WERI-Rb-1 (cell line): ENCODE data around the gene BLACAT1.

Experiments used
- DNase-seq: peaks from one replicate; pipeline ENCODE4 v3.0.0-alpha.2; 2020
- H3K27ac ChIP-seq: fragments of 250-450 bp; sonication (Bioruptor Pico); 2 replicates; pipeline ENCODE4 v1.5.1; 2020; ENCODE audit warnings: mild to moderate bottlenecking, moderate library complexity
- H3K27me3 ChIP-seq: fragments of 250-450 bp; sonication (Bioruptor Pico); 2 replicates; pipeline ENCODE4 v1.5.1; 2021; ENCODE audit warnings: mild to moderate bottlenecking, low read depth, moderate library complexity; ENCODE audit not compliant: insufficient read depth, severe bottlenecking
- H3K36me3 ChIP-seq: fragments of 250-450 bp; sonication (Bioruptor Pico); 2 replicates; pipeline ENCODE4 v1.5.1; 2020; ENCODE audit warnings: mild to moderate bottlenecking, moderate library complexity
- H3K4me3 ChIP-seq: 2 replicates; pipeline ENCODE4 v1.5.1; 2011; ENCODE audit warnings: low read depth, mild to moderate bottlenecking, control low read depth, low read length
- H3K9me3 ChIP-seq: fragments of 250-450 bp; sonication (Bioruptor Pico); 2 replicates; pipeline ENCODE4 v1.5.1; 2021; ENCODE audit warnings: mild to moderate bottlenecking, moderate library complexity; ENCODE audit not compliant: severe bottlenecking
- CTCF ChIP-seq: IDR thresholded peaks from 2 replicates; pipeline ENCODE4 v1.5.1; 2011; ENCODE audit warnings: low read depth, mild to moderate bottlenecking, control low read depth, inconsistent platforms, low read length

BLACAT1 gene

GRCh38 chr1:205494115-205494514 is 38.3 kb upstream of the BLACAT1 start:
- Histone ChIP-seq H3K9me3 (no peaks in the 10 kb centered on the region), H3K27ac (no peak overlapping the region), H3K27me3 (no peaks in the 10 kb centered on the region), H3K4me3 (no peak overlapping the region), H3K36me3 (no peaks in the 10 kb centered on the region)
- TF ChIP-seq CTCF: peak; percentile 47
- DNase-seq: no peak

- no peaks in the 10 kb centered on the region for H3K9me3 ChIP-seq
- 0 out of 2 replicates have a peak, but pooled peaks have one; percentile 1 for TF ChIP-seq CTCF
- H3K36me3 ChIP-seq: no peaks in the 10 kb centered on the region
- no peak for DNase-seq
- no peak overlapping the region for H3K4me3 ChIP-seq
- no peak overlapping the region for H3K27ac ChIP-seq
- H3K27me3 ChIP-seq: no peaks in the 10 kb centered on the region
These were observed 37.6 kb upstream of the BLACAT1 start for GRCh38 chr1:205493241-205494085.

GRCh38 chr1:205492774-205493173 is 36.9 kb upstream of the BLACAT1 start:
- Histone ChIP-seq H3K36me3 (no peaks in the 10 kb centered on the region), H3K27me3 (no peaks in the 10 kb centered on the region), H3K4me3 (no peak overlapping the region), H3K27ac (0 out of 2 replicates have a peak overlapping the region, but pooled peaks have one; percentile 4), H3K9me3 (no peaks in the 10 kb centered on the region)
- TF ChIP-seq CTCF: no peak
- no peak for DNase-seq

GRCh38 chr1:205492201-205492667 is 36.4 kb upstream of the BLACAT1 start:
- Histone ChIP-seq H3K27me3 (no peaks in the 10 kb centered on the region), H3K4me3 (no peak overlapping the region), H3K36me3 (no peaks in the 10 kb centered on the region), H3K27ac (peak overlapping the region; percentile 4; the same call in 1 of the 2 replicates), H3K9me3 (no peaks in the 10 kb centered on the region)
- peak; percentile 81 for DNase-seq
- no peak for TF ChIP-seq CTCF

- Histone ChIP-seq H3K4me3 (no peak overlapping the region), H3K27ac (peak overlapping the region; percentile 4; the same call in 1 of the 2 replicates), H3K27me3 (no peaks in the 10 kb centered on the region), H3K9me3 (no peaks in the 10 kb centered on the region), H3K36me3 (no peaks in the 10 kb centered on the region)
- DNase-seq: no peak
- TF ChIP-seq CTCF: no peak
These were observed 35.9 kb upstream of the BLACAT1 start for GRCh38 chr1:205491794-205492193.
